Measurements from ENCODE around the gene GPR22. TPM values are rescaled to one million over a fixed set of nuclear protein-coding genes. Genes with fewer than 3 reads are reported as not detected.

Gene GPR22
- total RNA-seq, 1 donor from 2014 or later, result under 0.01 TPM

DNA sequence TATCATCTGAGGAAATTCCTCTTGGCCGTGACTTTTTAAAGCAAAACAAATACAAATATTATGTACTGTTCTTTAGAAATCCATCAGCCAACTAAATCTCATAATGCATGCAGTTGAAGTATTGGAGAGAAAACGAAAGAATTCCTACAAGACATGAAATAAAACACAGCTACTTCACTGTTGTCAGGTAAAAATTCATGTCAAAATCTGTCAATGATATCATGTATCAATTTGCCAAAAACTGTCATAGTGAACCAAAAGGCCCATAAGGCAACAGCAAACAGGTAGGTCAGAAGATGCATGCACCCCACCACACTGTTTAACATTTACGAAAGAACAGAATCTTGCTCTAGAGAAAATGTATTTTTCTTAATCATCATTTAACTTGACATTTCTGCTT, 2.3 kb downstream of the GPR22 start:
- Histone ChIP-seq H3K27me3 (ENCODE audit: control insufficient read depth in 3 of 3, insufficient read depth in 3 of 3, low read length in 3 of 3) (no peaks in the 10 kb centered on the region), H3K9me3 (ENCODE audit: control insufficient read depth in 3 of 3, low read length in 3 of 3) (no peaks in the 10 kb centered on the region), H3K4me3 (ENCODE audit: low read length in 3 of 3) (no peak overlapping the region), H3K36me3 (ENCODE audit: control insufficient read depth in 3 of 3, insufficient read depth in 3 of 3, low read length in 3 of 3) (no peaks in the 10 kb centered on the region), H3K4me1 (ENCODE audit: control insufficient read depth in 3 of 3, insufficient read depth in 3 of 3, low read length in 3 of 3) (no peaks in the 10 kb centered on the region), H3K9ac (ENCODE audit: low read depth in 1 of 3, low read length in 3 of 3) (no peak overlapping the region), H3K27ac (ENCODE audit: low read depth, low read length) (no peak overlapping the region)

DNA sequence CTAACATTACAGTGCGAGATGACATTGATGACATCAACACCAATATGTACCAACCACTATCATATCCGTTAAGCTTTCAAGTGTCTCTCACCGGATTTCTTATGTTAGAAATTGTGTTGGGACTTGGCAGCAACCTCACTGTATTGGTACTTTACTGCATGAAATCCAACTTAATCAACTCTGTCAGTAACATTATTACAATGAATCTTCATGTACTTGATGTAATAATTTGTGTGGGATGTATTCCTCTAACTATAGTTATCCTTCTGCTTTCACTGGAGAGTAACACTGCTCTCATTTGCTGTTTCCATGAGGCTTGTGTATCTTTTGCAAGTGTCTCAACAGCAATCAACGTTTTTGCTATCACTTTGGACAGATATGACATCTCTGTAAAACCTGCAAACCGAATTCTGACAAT, 4.3 kb downstream of the GPR22 start:
- H3K4me3 ChIP-seq (ENCODE audit: low read length in 3 of 3), result no peak overlapping the region
- H3K9me3 ChIP-seq (ENCODE audit: control insufficient read depth in 3 of 3, low read length in 3 of 3), result no peaks in the 10 kb centered on the region
- no peak overlapping the region for H3K9ac ChIP-seq (ENCODE audit: low read depth in 1 of 3, low read length in 3 of 3)
- H3K27me3 ChIP-seq (ENCODE audit: control insufficient read depth in 3 of 3, insufficient read depth in 3 of 3, low read length in 3 of 3), result no peaks in the 10 kb centered on the region
- no peaks in the 10 kb centered on the region for H3K4me1 ChIP-seq (ENCODE audit: control insufficient read depth in 3 of 3, insufficient read depth in 3 of 3, low read length in 3 of 3)
- no peaks in the 10 kb centered on the region for H3K36me3 ChIP-seq (ENCODE audit: control insufficient read depth in 3 of 3, insufficient read depth in 3 of 3, low read length in 3 of 3)
- H3K27ac ChIP-seq (ENCODE audit: low read depth, low read length), result no peak overlapping the region

DNA sequence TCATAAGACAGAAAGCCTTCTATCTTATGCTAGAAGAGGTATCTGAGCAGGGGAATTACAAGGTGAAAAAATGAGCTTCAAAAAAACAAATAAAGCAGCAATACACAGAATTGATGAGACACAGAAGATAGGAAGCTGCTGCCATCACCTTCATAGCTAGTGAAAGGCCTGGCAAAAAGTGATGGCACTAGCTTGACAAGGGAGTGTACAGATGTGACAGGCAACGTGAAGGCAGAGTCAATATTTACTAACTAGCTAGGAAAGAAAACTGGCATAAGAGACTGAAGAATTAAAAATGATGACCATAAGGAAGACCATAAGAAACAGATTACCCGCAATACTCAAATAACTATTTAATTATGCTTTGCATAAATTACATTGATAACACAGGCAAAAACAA, 9.4 kb downstream of the GPR22 start:
- Histone ChIP-seq H3K36me3 (ENCODE audit: control insufficient read depth in 3 of 3, insufficient read depth in 3 of 3, low read length in 3 of 3) (no peaks in the 10 kb centered on the region), H3K9ac (ENCODE audit: low read depth in 1 of 3, low read length in 3 of 3) (no peak overlapping the region), H3K9me3 (ENCODE audit: control insufficient read depth in 3 of 3, low read length in 3 of 3) (no peaks in the 10 kb centered on the region), H3K4me3 (ENCODE audit: low read length in 3 of 3) (no peak overlapping the region), H3K4me1 (ENCODE audit: control insufficient read depth in 3 of 3, insufficient read depth in 3 of 3, low read length in 3 of 3) (no peaks in the 10 kb centered on the region), H3K27ac (ENCODE audit: low read depth, low read length) (no peak overlapping the region), H3K27me3 (ENCODE audit: control insufficient read depth in 3 of 3, insufficient read depth in 3 of 3, low read length in 3 of 3) (no peaks in the 10 kb centered on the region)

DNA sequence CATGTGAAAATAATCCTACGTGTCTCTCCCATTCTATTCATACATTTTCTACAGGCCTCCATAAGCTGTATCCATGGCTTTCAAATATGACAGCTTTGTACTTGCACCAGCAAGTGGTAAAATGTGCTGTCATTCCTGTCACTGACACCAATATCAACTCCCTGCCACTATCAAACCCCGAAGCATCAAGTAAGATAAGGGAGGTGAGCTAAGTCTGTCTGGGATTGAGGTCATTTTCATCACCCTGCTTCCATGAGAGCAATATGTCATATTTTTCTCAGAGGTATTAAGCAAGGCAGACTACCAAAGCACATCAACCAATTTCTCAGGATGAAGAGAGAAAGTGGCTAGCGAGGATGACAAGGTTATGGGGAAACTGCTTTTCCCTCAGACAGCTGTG, 11.1 kb downstream of the GPR22 start:
- no peaks in the 10 kb centered on the region for H3K27me3 ChIP-seq (ENCODE audit: control insufficient read depth in 3 of 3, insufficient read depth in 3 of 3, low read length in 3 of 3)
- H3K36me3 ChIP-seq (ENCODE audit: control insufficient read depth in 3 of 3, insufficient read depth in 3 of 3, low read length in 3 of 3), result no peaks in the 10 kb centered on the region
- no peaks in the 10 kb centered on the region for H3K4me1 ChIP-seq (ENCODE audit: control insufficient read depth in 3 of 3, insufficient read depth in 3 of 3, low read length in 3 of 3)
- H3K27ac ChIP-seq (ENCODE audit: low read depth, low read length), result no peak overlapping the region
- H3K9me3 ChIP-seq (ENCODE audit: control insufficient read depth in 3 of 3, low read length in 3 of 3), result no peaks in the 10 kb centered on the region
- no peak overlapping the region for H3K4me3 ChIP-seq (ENCODE audit: low read length in 3 of 3)
- no peak overlapping the region for H3K9ac ChIP-seq (ENCODE audit: low read depth in 1 of 3, low read length in 3 of 3)

DNA sequence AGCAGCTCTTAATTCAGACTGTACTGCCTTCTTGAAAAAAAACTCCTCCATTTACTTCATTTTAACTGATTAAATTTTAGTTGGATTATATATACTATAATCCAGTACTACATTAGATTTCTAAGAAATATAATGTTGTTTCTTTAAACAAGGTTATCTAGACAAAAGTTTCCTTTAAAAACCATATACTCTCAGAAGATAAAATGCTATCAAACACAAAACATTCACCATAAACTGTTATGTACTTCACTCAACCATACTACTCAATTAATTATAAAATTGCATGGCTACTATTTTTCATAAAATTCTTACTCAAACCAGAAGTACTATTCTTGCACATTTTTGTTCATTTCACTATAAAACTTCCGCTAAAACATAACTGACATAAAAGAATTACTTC, 12.7 kb downstream of the GPR22 start:
- no peaks in the 10 kb centered on the region for H3K27me3 ChIP-seq (ENCODE audit: control insufficient read depth in 3 of 3, insufficient read depth in 3 of 3, low read length in 3 of 3)
- no peaks in the 10 kb centered on the region for H3K4me1 ChIP-seq (ENCODE audit: control insufficient read depth in 3 of 3, insufficient read depth in 3 of 3, low read length in 3 of 3)
- H3K27ac ChIP-seq (ENCODE audit: low read depth, low read length), result no peak overlapping the region
- no peaks in the 10 kb centered on the region for H3K9me3 ChIP-seq (ENCODE audit: control insufficient read depth in 3 of 3, low read length in 3 of 3)
- H3K36me3 ChIP-seq (ENCODE audit: control insufficient read depth in 3 of 3, insufficient read depth in 3 of 3, low read length in 3 of 3), result no peaks in the 10 kb centered on the region
- no peak overlapping the region for H3K4me3 ChIP-seq (ENCODE audit: low read length in 3 of 3)
- H3K9ac ChIP-seq (ENCODE audit: low read depth in 1 of 3, low read length in 3 of 3), result no peak overlapping the region

DNA sequence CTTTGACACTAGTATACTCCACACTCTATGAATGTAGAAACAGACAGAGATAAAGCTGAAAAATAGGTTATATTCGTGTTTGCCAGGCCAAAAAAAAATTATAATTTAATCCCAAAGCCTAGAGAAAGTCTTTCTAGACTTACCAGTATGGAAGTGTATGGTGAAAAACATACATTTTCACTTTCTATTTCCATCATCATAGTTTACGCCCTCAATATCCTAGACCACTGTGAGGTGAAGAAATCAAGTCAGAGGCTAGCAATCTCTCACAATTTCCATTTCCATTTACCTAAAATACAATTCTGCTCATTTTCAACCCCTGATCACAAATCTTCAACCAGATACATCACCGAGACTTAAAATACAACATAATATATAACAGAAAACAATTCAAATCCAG, 16.2 kb downstream of the GPR22 start:
- no peak overlapping the region for H3K27ac ChIP-seq (ENCODE audit: low read depth, low read length)
- H3K36me3 ChIP-seq (ENCODE audit: control insufficient read depth in 3 of 3, insufficient read depth in 3 of 3, low read length in 3 of 3), result no peaks in the 10 kb centered on the region
- H3K9ac ChIP-seq (ENCODE audit: low read depth in 1 of 3, low read length in 3 of 3), result no peak overlapping the region
- no peak overlapping the region for H3K4me3 ChIP-seq (ENCODE audit: low read length in 3 of 3)
- no peaks in the 10 kb centered on the region for H3K9me3 ChIP-seq (ENCODE audit: control insufficient read depth in 3 of 3, low read length in 3 of 3)
- no peaks in the 10 kb centered on the region for H3K27me3 ChIP-seq (ENCODE audit: control insufficient read depth in 3 of 3, insufficient read depth in 3 of 3, low read length in 3 of 3)
- H3K4me1 ChIP-seq (ENCODE audit: control insufficient read depth in 3 of 3, insufficient read depth in 3 of 3, low read length in 3 of 3), result no peaks in the 10 kb centered on the region

DNA sequence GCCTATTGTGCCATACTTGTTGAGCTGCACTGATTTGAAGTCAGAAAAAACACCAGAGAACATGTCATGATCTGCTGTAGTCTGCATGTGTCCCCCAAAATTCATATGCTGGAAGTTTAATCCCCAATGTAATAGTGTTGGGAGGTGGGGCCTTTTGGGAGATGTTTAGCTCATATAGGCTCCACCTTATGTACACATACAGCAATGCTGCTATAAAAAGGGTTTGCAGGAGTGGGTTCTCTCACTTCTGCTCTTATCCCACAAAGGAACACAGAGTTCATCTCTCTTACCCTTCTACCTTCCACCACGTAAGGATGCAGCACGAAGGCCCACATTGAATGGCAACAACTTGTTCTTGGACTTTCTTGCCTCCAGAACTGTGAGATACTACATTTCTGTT, 23.0 kb downstream of the GPR22 start:
- H3K27ac ChIP-seq (ENCODE audit: low read depth, low read length), result no peak overlapping the region
- H3K4me1 ChIP-seq (ENCODE audit: control insufficient read depth in 3 of 3, insufficient read depth in 3 of 3, low read length in 3 of 3), result peaks cover 0 to 11% (median 3%) of the 10 kb centered on the region in 3 donors
- no peak overlapping the region for H3K9ac ChIP-seq (ENCODE audit: low read depth in 1 of 3, low read length in 3 of 3)
- H3K4me3 ChIP-seq (ENCODE audit: low read length in 3 of 3), result no peak overlapping the region
- H3K27me3 ChIP-seq (ENCODE audit: control insufficient read depth in 3 of 3, insufficient read depth in 3 of 3, low read length in 3 of 3), result no peaks in the 10 kb centered on the region
- H3K9me3 ChIP-seq (ENCODE audit: control insufficient read depth in 3 of 3, low read length in 3 of 3), result no peaks in the 10 kb centered on the region
- no peaks in the 10 kb centered on the region for H3K36me3 ChIP-seq (ENCODE audit: control insufficient read depth in 3 of 3, insufficient read depth in 3 of 3, low read length in 3 of 3)

DNA sequence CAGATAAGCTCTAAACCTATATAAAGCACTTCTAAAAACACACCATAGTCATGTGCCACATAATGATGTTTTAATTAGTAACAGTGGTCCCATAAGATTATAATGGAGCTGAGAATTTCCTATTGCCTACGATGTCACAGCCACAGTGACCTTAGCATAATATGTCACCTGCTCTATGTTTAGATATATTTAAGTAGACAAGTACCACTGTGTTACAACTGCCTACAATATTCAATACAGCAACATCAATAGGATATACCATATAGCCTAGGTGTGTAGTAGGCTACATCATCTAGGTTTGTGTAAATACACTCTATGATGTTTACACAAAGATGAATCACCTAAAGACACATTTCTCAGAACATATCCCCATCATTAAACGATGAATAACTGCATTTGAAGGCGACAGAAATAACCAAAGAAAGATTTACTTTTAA, 24.5 kb downstream of the GPR22 start:
- Histone ChIP-seq H3K36me3 (ENCODE audit: control insufficient read depth in 3 of 3, insufficient read depth in 3 of 3, low read length in 3 of 3) (no peaks in the 10 kb centered on the region), H3K4me3 (ENCODE audit: low read length in 3 of 3) (no peak overlapping the region), H3K4me1 (ENCODE audit: control insufficient read depth in 3 of 3, insufficient read depth in 3 of 3, low read length in 3 of 3) (peaks cover 0 to 11% (median 3%) of the 10 kb centered on the region in 3 donors), H3K9ac (ENCODE audit: low read depth in 1 of 3, low read length in 3 of 3) (no peak overlapping the region), H3K9me3 (ENCODE audit: control insufficient read depth in 3 of 3, low read length in 3 of 3) (no peaks in the 10 kb centered on the region), H3K27ac (ENCODE audit: low read depth, low read length) (no peak overlapping the region), H3K27me3 (ENCODE audit: control insufficient read depth in 3 of 3, insufficient read depth in 3 of 3, low read length in 3 of 3) (no peaks in the 10 kb centered on the region)

DNA sequence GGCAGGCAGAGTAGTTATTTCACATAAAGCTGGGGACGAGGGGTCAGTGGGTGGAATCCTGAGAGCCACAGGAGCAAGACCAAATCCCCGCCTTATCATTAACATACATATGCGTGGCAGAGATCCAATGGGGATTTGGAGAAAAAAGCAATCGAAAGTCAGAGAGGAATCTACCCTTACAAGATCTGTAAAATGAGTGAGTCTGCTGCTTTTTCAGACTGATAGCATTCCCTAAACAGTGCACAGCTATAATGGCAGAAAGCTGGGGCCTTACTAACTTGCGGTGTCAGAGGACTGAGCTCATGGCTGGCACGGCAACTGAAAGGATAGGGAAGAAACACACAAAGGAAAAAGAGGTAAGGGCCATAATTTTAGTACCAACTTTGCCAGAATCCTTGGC, 25.0 kb downstream of the GPR22 start:
- Histone ChIP-seq H3K9me3 (ENCODE audit: control insufficient read depth in 3 of 3, low read length in 3 of 3) (no peaks in the 10 kb centered on the region), H3K27ac (ENCODE audit: low read depth, low read length) (no peak overlapping the region), H3K27me3 (ENCODE audit: control insufficient read depth in 3 of 3, insufficient read depth in 3 of 3, low read length in 3 of 3) (no peaks in the 10 kb centered on the region), H3K9ac (ENCODE audit: low read depth in 1 of 3, low read length in 3 of 3) (no peak overlapping the region), H3K36me3 (ENCODE audit: control insufficient read depth in 3 of 3, insufficient read depth in 3 of 3, low read length in 3 of 3) (no peaks in the 10 kb centered on the region), H3K4me3 (ENCODE audit: low read length in 3 of 3) (no peak overlapping the region), H3K4me1 (ENCODE audit: control insufficient read depth in 3 of 3, insufficient read depth in 3 of 3, low read length in 3 of 3) (peaks cover 0 to 11% (median 3%) of the 10 kb centered on the region in 3 donors)

DNA sequence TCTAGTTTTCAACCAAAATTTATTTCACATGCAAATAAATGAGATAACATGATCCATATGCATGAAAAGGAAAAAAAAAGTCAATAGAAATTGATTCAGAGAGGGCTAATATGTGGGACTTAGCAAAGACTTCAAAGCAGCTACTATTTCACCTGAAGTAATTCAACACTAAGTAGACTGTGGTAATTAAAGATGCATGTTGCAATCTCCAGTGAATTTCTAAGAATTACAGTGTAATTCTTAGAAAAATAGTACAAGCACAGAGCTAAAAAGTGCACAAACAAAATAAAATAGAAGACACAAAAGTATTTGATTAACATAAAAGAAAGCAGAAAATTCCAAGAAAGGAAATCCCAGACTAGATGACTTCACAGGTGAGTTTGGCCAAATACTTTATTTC, 25.7 kb downstream of the GPR22 start:
- Histone ChIP-seq H3K4me1 (ENCODE audit: control insufficient read depth in 3 of 3, insufficient read depth in 3 of 3, low read length in 3 of 3) (peaks cover 0 to 11% (median 3%) of the 10 kb centered on the region in 3 donors), H3K36me3 (ENCODE audit: control insufficient read depth in 3 of 3, insufficient read depth in 3 of 3, low read length in 3 of 3) (no peaks in the 10 kb centered on the region), H3K9ac (ENCODE audit: low read depth in 1 of 3, low read length in 3 of 3) (no peak overlapping the region), H3K9me3 (ENCODE audit: control insufficient read depth in 3 of 3, low read length in 3 of 3) (no peaks in the 10 kb centered on the region), H3K4me3 (ENCODE audit: low read length in 3 of 3) (no peak overlapping the region), H3K27ac (ENCODE audit: low read depth, low read length) (no peak overlapping the region), H3K27me3 (ENCODE audit: control insufficient read depth in 3 of 3, insufficient read depth in 3 of 3, low read length in 3 of 3) (no peaks in the 10 kb centered on the region)

DNA sequence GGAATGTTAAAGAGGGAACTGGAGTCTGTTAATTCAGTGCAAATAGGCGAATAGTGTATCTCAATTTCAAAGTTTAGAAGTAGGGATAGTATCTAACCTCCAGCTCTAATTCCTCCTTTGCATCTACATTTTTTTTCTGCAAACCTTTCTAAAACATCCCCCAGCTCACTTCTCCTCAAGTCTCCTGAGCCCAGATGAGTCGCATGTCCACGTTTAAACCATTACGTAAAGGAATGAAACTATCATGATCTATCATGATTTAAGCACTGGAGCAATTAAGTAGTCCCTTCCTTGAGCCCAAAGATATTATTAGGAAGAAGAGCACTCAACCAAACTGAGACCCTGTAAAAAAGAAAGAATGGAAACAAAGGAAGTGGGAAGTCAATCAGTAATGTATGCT, 29.9 kb downstream of the GPR22 start:
- no peak overlapping the region for H3K9ac ChIP-seq (ENCODE audit: low read depth in 1 of 3, low read length in 3 of 3)
- H3K4me1 ChIP-seq (ENCODE audit: control insufficient read depth in 3 of 3, insufficient read depth in 3 of 3, low read length in 3 of 3), result peaks cover 0 to 4% (median 3%) of the 10 kb centered on the region in 3 donors
- H3K27ac ChIP-seq (ENCODE audit: low read depth, low read length), result no peak overlapping the region
- H3K4me3 ChIP-seq (ENCODE audit: low read length in 3 of 3), result no peak overlapping the region
- H3K36me3 ChIP-seq (ENCODE audit: control insufficient read depth in 3 of 3, insufficient read depth in 3 of 3, low read length in 3 of 3), result no peaks in the 10 kb centered on the region
- no peaks in the 10 kb centered on the region for H3K27me3 ChIP-seq (ENCODE audit: control insufficient read depth in 3 of 3, insufficient read depth in 3 of 3, low read length in 3 of 3)
- no peaks in the 10 kb centered on the region for H3K9me3 ChIP-seq (ENCODE audit: control insufficient read depth in 3 of 3, low read length in 3 of 3)

Measured in skeletal muscle tissue (tissue), 4 donors.